Endodermal cell (in vitro differentiated cells): Measurements from ENCODE around the gene KLF3. TPM values are rescaled to one million over a fixed set of nuclear protein-coding genes. Genes with fewer than 3 reads are reported as not detected.
"Not testable (repeated sequence)": the region's sequence is repeated elsewhere in the genome, so short reads cannot be mapped to it uniquely, and the experiment has no call there.

Experiments
- DNase-seq: peaks from one replicate; pipeline ENCODE4 v3.0.0-alpha.2; 2017
- H3K27ac ChIP-seq: 2 replicates; pipeline ENCODE4 v1.5.1; 2013; ENCODE audit warnings: mild to moderate bottlenecking, low read depth, low read length, moderate library complexity
- H3K27me3 ChIP-seq: 2 replicates; pipeline ENCODE4 v1.6.1; 2013; ENCODE audit warnings: mild to moderate bottlenecking, low read length, moderate library complexity; ENCODE audit not compliant: insufficient read depth, control insufficient read depth, poor library complexity, severe bottlenecking
- H3K36me3 ChIP-seq: 2 replicates; pipeline ENCODE4 v1.7.0; 2013; ENCODE audit warnings: mild to moderate bottlenecking, low read length, moderate library complexity; ENCODE audit not compliant: control insufficient read depth, insufficient read depth
- H3K4me1 ChIP-seq: one replicate; pipeline ENCODE4 v1.7.0; 2013; ENCODE audit warnings: low read length; ENCODE audit not compliant: control insufficient read depth, insufficient read depth
- H3K4me3 ChIP-seq: 2 replicates; pipeline ENCODE4 v1.5.1; 2013; ENCODE audit warnings: mild to moderate bottlenecking, low read length, moderate library complexity
- H3K9ac ChIP-seq: 2 replicates; pipeline ENCODE4 v1.6.1; 2013; ENCODE audit warnings: mild to moderate bottlenecking, low read length, moderate library complexity; ENCODE audit not compliant: poor library complexity, severe bottlenecking; ENCODE audit errors: extremely low read depth
- H3K9me3 ChIP-seq: 2 replicates; pipeline ENCODE4 v1.6.1; 2013; ENCODE audit warnings: mild to moderate bottlenecking, low read length, moderate library complexity; ENCODE audit not compliant: control insufficient read depth
- H3K27ac Mint-ChIP-seq: 2 replicates; pipeline ENCODE4 v1.8.0; 2020; ENCODE audit warnings: mixed read lengths
- H3K27me3 Mint-ChIP-seq: 2 replicates; pipeline ENCODE4 v1.8.0; 2021; ENCODE audit warnings: mild to moderate bottlenecking, mixed read lengths; ENCODE audit not compliant: insufficient read depth
- H3K36me3 Mint-ChIP-seq: 2 replicates; pipeline ENCODE4 v1.8.0; 2020; ENCODE audit warnings: low read depth, mixed read lengths
- H3K4me1 Mint-ChIP-seq: 2 replicates; pipeline ENCODE4 v1.8.0; 2020; ENCODE audit warnings: mixed read lengths
- H3K4me3 Mint-ChIP-seq: 2 replicates; pipeline ENCODE4 v1.8.0; 2020; ENCODE audit warnings: mild to moderate bottlenecking, moderate library complexity, mixed read lengths
- H3K9me3 Mint-ChIP-seq: 2 replicates; pipeline ENCODE4 v1.8.0; 2020; ENCODE audit warnings: mild to moderate bottlenecking, mixed read lengths
- CTCF ChIP-seq: fragments of 200-600 bp; sonication (generic); conservative IDR thresholded peaks from 2 replicates; pipeline ENCODE4 v1.5.0; 2021; ENCODE audit warnings: antibody characterized with exemption, mild to moderate bottlenecking
- WGBS, 2 experiments: methylation state at CpG; one replicate each; pipeline versions ENCODE4 v1.1.5 to v1.1.7; 2013; ENCODE audit warnings: missing lambda C conversion rate in 2 of 2, mixed read lengths in 1 of 2; ENCODE audit not compliant: insufficient coverage in 1 of 2, insufficient read length in 1 of 2; 5-methylcytosine and 5-hydroxymethylcytosine counted together
- total RNA-seq, 2 donors: library from RNA; stranded (reverse); fragmentation: NEBNext Ultra II Directional in 1 of 2; extraction: Animal tissue kit (Norgen Biotek cat#: 25700) in 1 of 2; gene quantifications; 2 replicates in 1 of 2; 3 replicates in 1 of 2; pipeline ENCODE4 v1.2.1, GENCODE V29; 2021

Gene KLF3
- total RNA-seq, 2 donors from 2014 or later, result 20.7 to 28.2 TPM

- no peak for TF ChIP-seq CTCF
- no peak overlapping the region for H3K9ac ChIP-seq
- no peaks in the 10 kb centered on the region for H3K9me3 ChIP-seq
- H3K36me3 Mint-ChIP-seq, result no peaks in the 10 kb centered on the region
- 100% methylated on average over 1 of the region's 2 CpGs; no CpG with 5 or more reads in 1 of the 2 experiments for WGBS, 2 experiments
- H3K27me3 ChIP-seq, result no peaks in the 10 kb centered on the region
- no peak overlapping the region for H3K4me3 Mint-ChIP-seq
- H3K4me3 ChIP-seq, result no peak overlapping the region
- DNase-seq, result no peak
- H3K27me3 Mint-ChIP-seq, result no peaks in the 10 kb centered on the region
- no peaks in the 10 kb centered on the region for H3K9me3 Mint-ChIP-seq
- no peaks in the 10 kb centered on the region for H3K4me1 ChIP-seq
- no peak overlapping the region for H3K27ac Mint-ChIP-seq
- H3K36me3 ChIP-seq, result no peaks in the 10 kb centered on the region
- H3K4me1 Mint-ChIP-seq, result no peaks in the 10 kb centered on the region
- no peak overlapping the region for H3K27ac ChIP-seq
Measured at GRCh38 chr4:38620527-38621027, 43.4 kb upstream of the KLF3 start.

- Histone ChIP-seq H3K4me3 (no peak overlapping the region), H3K9me3 (no peaks in the 10 kb centered on the region), H3K27me3 (no peaks in the 10 kb centered on the region), H3K36me3 (no peaks in the 10 kb centered on the region), H3K9ac (no peak overlapping the region), H3K27ac (no peak overlapping the region), H3K4me1 (no peaks in the 10 kb centered on the region)
- peaks cover 3% of the 10 kb centered on the region for H3K36me3 Mint-ChIP-seq
- no peaks in the 10 kb centered on the region for H3K4me1 Mint-ChIP-seq
- TF ChIP-seq CTCF, result no peak
- 90 to 93% methylated on average over 7 to 9 of the region's 9 CpGs for WGBS, 2 experiments
- DNase-seq, result no peak
- peaks cover 3% of the 10 kb centered on the region for H3K9me3 Mint-ChIP-seq
- no peak overlapping the region for H3K4me3 Mint-ChIP-seq
- H3K27ac Mint-ChIP-seq, result no peak overlapping the region
- H3K27me3 Mint-ChIP-seq, result no peaks in the 10 kb centered on the region
Measured at GRCh38 chr4:38621028-38621684, 42.8 kb upstream of the KLF3 start.

- TF ChIP-seq CTCF, result no peak
- Mint-ChIP-seq H3K4me3 (no peak overlapping the region), H3K9me3 (peaks cover 8% of the 10 kb centered on the region), H3K36me3 (peaks cover 3% of the 10 kb centered on the region), H3K27ac (no peak overlapping the region), H3K4me1 (no peaks in the 10 kb centered on the region), H3K27me3 (no peaks in the 10 kb centered on the region)
- no peaks in the 10 kb centered on the region for H3K27me3 ChIP-seq
- no peak overlapping the region for H3K4me3 ChIP-seq
- no peaks in the 10 kb centered on the region for H3K36me3 ChIP-seq
- H3K27ac ChIP-seq, result no peak overlapping the region
- no peaks in the 10 kb centered on the region for H3K4me1 ChIP-seq
- no peak for DNase-seq
- WGBS, 2 experiments, result 91 to 93% methylated on average over 5 of the region's 6 CpGs
- H3K9me3 ChIP-seq, result no peaks in the 10 kb centered on the region
- H3K9ac ChIP-seq, result no peak overlapping the region
Measured at GRCh38 chr4:38621831-38622230, 42.2 kb upstream of the KLF3 start.

- H3K27ac ChIP-seq, H3K4me3 Mint-ChIP-seq, H3K4me1 ChIP-seq, H3K27me3 ChIP-seq, DNase-seq, H3K27me3 Mint-ChIP-seq, H3K9me3 ChIP-seq, H3K36me3 ChIP-seq, H3K4me1 Mint-ChIP-seq, H3K36me3 Mint-ChIP-seq, H3K27ac Mint-ChIP-seq, H3K4me3 ChIP-seq, H3K9ac ChIP-seq: not testable (repeated sequence)
- peaks cover 11% of the 10 kb centered on the region for H3K9me3 Mint-ChIP-seq
- 95 to 97% methylated on average over 2 of the region's 2 CpGs for WGBS, 2 experiments
Measured at GRCh38 chr4:38622340-38622739, 41.7 kb upstream of the KLF3 start.
